GM18907 (cell line): ENCODE measurements around the gene PDE4B.
"Not testable (repeated sequence)": the region's sequence is repeated elsewhere in the genome, so short reads cannot be mapped to it uniquely, and the experiment has no call there.

Source experiments
- ATAC-seq: cut with Tn5 transposase; IDR thresholded peaks from one replicate; pipeline ENCODE4 v1.9.1; 2021; ENCODE audit warnings: mild to moderate bottlenecking, moderate library complexity; ENCODE audit not compliant: unreplicated experiment

PDE4B gene

GRCh38 chr1:66112744-66113400, 320.2 kb downstream of the PDE4B start:
- no peak for ATAC-seq

GRCh38 chr1:66119148-66119547, 326.5 kb downstream of the PDE4B start:
- peak; percentile 78 for ATAC-seq

GRCh38 chr1:66124670-66125069, 332.0 kb downstream of the PDE4B start:
- ATAC-seq, result no peak

GRCh38 chr1:66128641-66129040, 335.9 kb downstream of the PDE4B start:
- ATAC-seq, result not testable (repeated sequence)

DNA sequence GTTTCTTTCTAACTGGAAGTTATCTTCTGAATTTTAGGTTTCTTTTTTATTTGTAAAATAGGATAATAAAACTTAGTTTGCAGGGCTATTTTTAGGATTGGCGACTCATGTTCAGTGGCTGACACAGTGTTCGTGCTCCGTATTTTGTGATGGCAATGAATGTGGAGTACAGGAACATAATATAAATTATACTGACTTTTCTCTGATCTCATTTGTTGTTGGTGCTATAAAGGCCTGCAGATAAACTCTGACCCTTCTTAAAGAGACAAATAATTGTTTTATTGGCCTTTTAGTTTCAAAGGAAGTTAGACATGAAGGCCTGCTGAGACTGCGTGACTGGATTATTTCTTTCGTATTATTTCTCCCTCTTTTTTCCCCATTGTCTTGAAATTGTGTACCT, 339.6 kb downstream of the PDE4B start:
- ATAC-seq, result no peak

- ATAC-seq, result no peak
Observed at GRCh38 chr1:66134004-66134403, 341.3 kb downstream of the PDE4B start.

DNA sequence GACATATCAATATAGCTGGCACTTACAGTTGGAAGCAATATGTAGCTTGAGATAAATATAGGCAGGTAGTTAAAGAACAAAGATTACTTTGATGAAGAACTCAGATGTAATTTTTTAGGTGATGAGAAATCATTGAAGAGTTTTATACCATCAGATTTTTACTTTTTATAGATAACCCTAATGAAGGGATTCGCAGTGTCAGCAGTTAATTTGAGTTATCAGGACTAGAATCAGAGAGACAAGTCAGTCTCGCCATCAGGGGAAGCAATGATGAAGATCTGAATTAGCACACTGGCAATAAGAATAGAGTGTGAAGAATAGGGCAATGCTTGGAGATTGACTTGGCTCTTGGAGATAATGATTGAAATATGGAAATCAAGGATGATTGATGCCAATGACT, 342.5 kb downstream of the PDE4B start:
- no peak for ATAC-seq

DNA sequence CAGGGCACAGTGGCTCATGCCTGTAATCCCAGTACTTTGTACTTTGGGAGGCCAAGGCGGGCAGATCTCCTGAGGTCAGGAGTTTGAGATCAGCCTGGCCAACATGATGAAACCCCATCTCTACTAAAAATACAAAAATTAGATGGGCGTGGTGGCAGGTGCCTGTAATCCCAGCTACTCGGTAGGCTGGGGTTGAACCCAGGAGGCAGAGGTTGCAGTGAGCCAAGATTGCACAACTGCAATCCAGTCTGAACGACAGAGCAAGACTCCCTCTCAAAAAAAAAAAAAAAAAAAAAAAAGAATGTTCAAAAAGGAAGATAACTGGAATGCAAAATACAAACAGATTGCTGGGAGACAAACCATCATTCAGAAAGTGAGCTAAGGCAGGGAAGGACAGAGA, 343.7 kb downstream of the PDE4B start:
- not testable (repeated sequence) for ATAC-seq

- no peak for ATAC-seq
Observed at GRCh38 chr1:66137235-66137634, 344.5 kb downstream of the PDE4B start.

- ATAC-seq, result no peak
Observed at GRCh38 chr1:66138613-66139012, 345.9 kb downstream of the PDE4B start.

DNA sequence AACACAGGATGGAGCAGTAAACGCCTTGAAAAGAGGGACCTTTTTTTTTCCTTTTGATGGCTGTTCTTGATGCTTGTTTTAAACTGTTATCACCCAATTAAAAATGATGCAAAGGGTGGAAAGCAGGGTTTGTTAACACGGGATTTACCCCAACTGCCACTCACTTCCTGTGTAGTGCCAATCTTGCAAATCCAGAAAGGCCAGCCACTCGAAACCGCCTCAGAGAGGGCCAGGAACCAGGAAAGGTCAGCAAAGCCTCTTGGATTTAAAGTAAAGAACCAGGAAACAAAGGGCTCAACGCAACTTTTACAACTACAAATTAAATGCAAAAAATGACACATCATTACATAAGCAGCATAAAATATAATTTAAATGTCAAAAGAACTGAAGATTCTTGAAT, 347.4 kb downstream of the PDE4B start:
- ATAC-seq, result no peak

- no peak for ATAC-seq
Observed at GRCh38 chr1:66143651-66144050, 351.0 kb downstream of the PDE4B start.

GRCh38 chr1:66147226-66147835, 354.6 kb downstream of the PDE4B start:
- no peak for ATAC-seq

DNA sequence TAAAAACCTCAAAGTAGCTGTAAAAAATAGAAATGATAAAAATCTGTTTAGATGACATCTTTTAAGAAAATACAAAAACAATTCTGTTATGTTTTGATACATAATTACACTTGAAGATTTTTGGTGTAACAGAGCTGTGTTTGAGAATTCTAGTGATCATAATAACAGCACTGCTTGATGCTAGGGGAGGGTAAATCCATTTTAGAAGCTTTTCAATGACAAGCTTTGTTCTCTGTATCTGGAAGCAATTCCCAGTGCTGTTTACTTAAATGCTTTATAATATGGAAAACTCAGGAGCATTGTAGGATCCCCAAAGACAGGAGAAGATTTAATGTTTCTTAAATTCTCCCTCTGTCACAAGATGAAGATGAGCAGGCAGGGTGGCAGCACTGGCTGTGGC, 359.3 kb downstream of the PDE4B start:
- no peak for ATAC-seq

GRCh38 chr1:66154394-66154793, 361.7 kb downstream of the PDE4B start:
- ATAC-seq, result no peak

DNA sequence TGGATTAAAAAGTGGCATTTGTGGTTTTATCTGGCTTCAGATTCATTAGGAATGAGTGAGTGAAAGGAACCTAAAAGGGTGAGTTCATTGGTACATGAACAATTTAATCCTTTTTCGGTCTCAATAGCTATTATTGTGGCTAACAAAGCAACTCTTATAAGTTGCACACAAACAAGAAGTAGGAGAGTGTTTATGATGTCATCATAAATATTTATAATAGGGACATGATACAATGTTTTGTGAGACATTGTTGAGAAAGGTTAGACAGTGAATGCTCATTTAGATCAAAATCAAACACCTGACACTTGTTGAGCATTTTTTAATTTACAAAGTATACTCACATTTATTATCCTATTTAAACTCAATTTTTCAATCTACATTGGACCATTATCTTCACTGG, 363.4 kb downstream of the PDE4B start:
- no peak for ATAC-seq

GRCh38 chr1:66159800-66160199, 367.1 kb downstream of the PDE4B start:
- ATAC-seq, result no peak

DNA sequence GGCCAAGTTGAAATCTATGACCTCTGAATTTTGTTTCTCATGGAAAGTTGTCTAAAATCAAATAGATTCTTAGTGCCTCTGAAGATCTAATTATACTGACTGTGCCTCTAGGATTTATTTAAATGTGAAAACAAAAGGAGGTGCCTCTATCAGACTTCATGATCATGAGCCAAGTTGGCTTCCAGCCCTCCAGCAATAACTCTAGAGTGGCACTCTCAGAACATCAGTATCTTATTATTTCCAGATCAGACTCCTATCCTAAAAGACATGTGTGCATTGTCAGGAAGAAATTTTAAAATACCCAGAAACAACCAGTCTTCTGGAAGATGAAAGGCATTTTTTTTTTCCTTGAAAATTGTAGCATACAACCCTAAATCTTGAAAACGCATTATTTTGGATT, 368.0 kb downstream of the PDE4B start:
- ATAC-seq, result no peak

DNA sequence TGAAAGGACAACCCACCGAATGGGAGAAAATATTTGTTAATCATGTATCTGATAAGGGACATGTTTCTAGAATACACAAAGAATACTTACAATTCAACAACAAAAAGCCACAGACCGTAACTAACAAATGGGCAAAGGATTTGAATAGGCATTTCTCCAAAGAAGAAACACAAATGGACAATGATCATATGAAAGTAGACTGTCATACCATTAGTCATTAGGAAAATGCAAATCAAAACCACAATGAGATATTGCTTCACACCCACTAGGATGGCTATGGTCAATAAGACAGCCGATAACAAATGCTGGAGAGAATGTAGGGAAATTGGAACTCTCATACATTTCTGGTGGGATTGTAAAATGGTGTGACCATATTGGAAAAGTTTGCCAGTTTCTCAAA, 374.1 kb downstream of the PDE4B start:
- no peak for ATAC-seq

- ATAC-seq, result no peak
Observed at GRCh38 chr1:66167267-66167666, 374.6 kb downstream of the PDE4B start.

- no peak for ATAC-seq
Observed at GRCh38 chr1:66168467-66168887, 375.8 kb downstream of the PDE4B start.

- no peak for ATAC-seq
Observed at GRCh38 chr1:66168948-66169671, 376.4 kb downstream of the PDE4B start.
